ENCODE data around the gene INO80E.
"Not testable (repeated sequence)": the region's sequence is repeated elsewhere in the genome, so short reads cannot be mapped to it uniquely, and the experiment has no call there.

Gene INO80E

GRCh38 chr16:30010844-30011713, 15.0 kb downstream of the INO80E start, which contains the start of gene DOC2A:
DOC2A (minus strand) TSS chr16:30011027; CDS start chr16:30010222, 805 bp downstream.
- DNase-seq = no peak

- DNase-seq = peak; percentile 19
Measured at GRCh38 chr16:30011714-30012504, 15.9 kb downstream of the INO80E start.

GRCh38 chr16:30012598-30012997, 16.6 kb downstream of the INO80E start:
- not testable (repeated sequence) for DNase-seq

GRCh38 chr16:30015450-30015849, 19.4 kb downstream of the INO80E start:
- not testable (repeated sequence) for DNase-seq

- no peak for DNase-seq
Measured at GRCh38 chr16:30016555-30017276, 20.7 kb downstream of the INO80E start.

- no peak for DNase-seq
Measured at GRCh38 chr16:30017277-30017656, 21.2 kb downstream of the INO80E start.

GRCh38 chr16:30017937-30018336, 21.9 kb downstream of the INO80E start:
- DNase-seq = not testable (repeated sequence)

- peak; percentile 59 for DNase-seq
Measured at GRCh38 chr16:30018731-30019158, 22.7 kb downstream of the INO80E start.

GRCh38 chr16:30022887-30023286, 26.8 kb downstream of the INO80E start, which contains the start of gene C16orf92:
C16orf92 (plus strand) TSS chr16:30023198; CDS start chr16:30023341, 143 bp downstream.
- DNase-seq = no peak

- no peak for DNase-seq
Measured at GRCh38 chr16:30023586-30023985, 27.5 kb downstream of the INO80E start.

- no peak for DNase-seq
Measured at GRCh38 chr16:30024451-30024850, 28.4 kb downstream of the INO80E start.

- DNase-seq = no peak
Measured at GRCh38 chr16:30025156-30025555, 29.1 kb downstream of the INO80E start.

GRCh38 chr16:30025574-30025973, 29.5 kb downstream of the INO80E start:
- DNase-seq = no peak

GRCh38 chr16:30026449-30026848, 30.4 kb downstream of the INO80E start:
- DNase-seq = no peak

GRCh38 chr16:30027588-30028437, 31.8 kb downstream of the INO80E start:
- no peak for DNase-seq

GRCh38 chr16:30028438-30029076, 32.5 kb downstream of the INO80E start:
- DNase-seq = no peak

GRCh38 chr16:30030011-30030685, 34.1 kb downstream of the INO80E start:
- no peak for DNase-seq

- no peak for DNase-seq
Measured at GRCh38 chr16:30030841-30031413, 34.9 kb downstream of the INO80E start, which contains the start of gene TLCD3B. TLCD3B (minus strand) TSS chr16:30031271; CDS start chr16:30030527, 744 bp downstream.

- no peak for DNase-seq
Measured at GRCh38 chr16:30031477-30031918, 35.5 kb downstream of the INO80E start.

All from fibroblast of skin of back (primary cell).